Calu3 (cell line): ENCODE data around the gene EYA2. TPM values are rescaled to one million over a fixed set of nuclear protein-coding genes. Genes with fewer than 3 reads are reported as not detected.

Experiments
- BruUV-seq: library from RNA; stranded (reverse); fragments of 400-500 nt; replicated peaks from 2 replicates; lab custom pipeline; 2021; lab: Mats Ljungman, UMichigan
- CTCF ChIA-PET: fragments of 300-600 bp; sonication (Branson Sonifier 250); formaldehyde crosslinking; loops from one replicate; lab custom pipeline; 2022; ENCODE audit warnings: antibody characterized with exemption; lab: Charles Lee
- DNase-seq: peaks from one replicate; pipeline ENCODE4 v3.0.0; 2022
- H3K27ac Mint-ChIP-seq: one replicate; pipeline ENCODE4 v1.8.0; 2022; ENCODE audit warnings: mixed read lengths; ENCODE audit not compliant: unreplicated experiment
- H3K27me3 Mint-ChIP-seq: one replicate; pipeline ENCODE4 v1.8.0; 2022; ENCODE audit warnings: mixed read lengths; ENCODE audit not compliant: unreplicated experiment
- H3K36me3 Mint-ChIP-seq: one replicate; pipeline ENCODE4 v1.8.0; 2022; ENCODE audit warnings: mild to moderate bottlenecking, moderate library complexity, mixed read lengths; ENCODE audit not compliant: insufficient read depth, unreplicated experiment
- H3K4me1 Mint-ChIP-seq: one replicate; pipeline ENCODE4 v1.8.0; 2022; ENCODE audit warnings: mild to moderate bottlenecking, low read depth, mixed read lengths; ENCODE audit not compliant: unreplicated experiment
- H3K4me3 Mint-ChIP-seq: one replicate; pipeline ENCODE4 v1.8.0; 2022; ENCODE audit warnings: mild to moderate bottlenecking, low read depth, moderate library complexity, mixed read lengths; ENCODE audit not compliant: unreplicated experiment
- H3K9me3 Mint-ChIP-seq: one replicate; pipeline ENCODE4 v1.8.0; 2022; ENCODE audit warnings: low read depth, mixed read lengths; ENCODE audit not compliant: unreplicated experiment
- CTCF ChIP-seq: fragments of 200-600 bp; IDR thresholded peaks from one replicate; pipeline ENCODE4 v1.8.0; 2022; ENCODE audit warnings: antibody characterized with exemption; ENCODE audit not compliant: unreplicated experiment
- intact Hi-C: fragments of 100-400 bp; cut with micrococcal nuclease; formaldehyde crosslinking; loops from one replicate; pipeline ENCODE4 v1.10.0; 2022; ENCODE audit not compliant: unreplicated experiment
- total RNA-seq: library from RNA; stranded (reverse); gene quantifications from 2 replicates; pipeline ENCODE4 v1.2.3, GENCODE V29; 2022

EYA2 gene
- total RNA-seq, 1 experiment from 2014 or later, result 0.35 TPM

- intact Hi-C loops, result no loop called here
- BruUV-seq, result no TSS peak
- Mint-ChIP-seq H3K36me3 (no peaks in the 10 kb centered on the region), H3K4me1 (no peaks in the 10 kb centered on the region), H3K27me3 (no peaks in the 10 kb centered on the region), H3K9me3 (no peaks in the 10 kb centered on the region), H3K4me3 (no peak overlapping the region), H3K27ac (no peak overlapping the region)
- DNase-seq, result no peak
- CTCF ChIA-PET, result no interaction called here
- no peak for TF ChIP-seq CTCF
These were observed 223.1 kb downstream of the EYA2 start for GRCh38 chr20:47117773-47118172.

GRCh38 chr20:47118206-47118605, 223.6 kb downstream of the EYA2 start:
- no peak for TF ChIP-seq CTCF
- H3K4me3 Mint-ChIP-seq, result no peak overlapping the region
- BruUV-seq, result no TSS peak
- CTCF ChIA-PET, result no interaction called here
- H3K9me3 Mint-ChIP-seq, result no peaks in the 10 kb centered on the region
- H3K36me3 Mint-ChIP-seq, result no peaks in the 10 kb centered on the region
- intact Hi-C loops, result no loop called here
- no peaks in the 10 kb centered on the region for H3K27me3 Mint-ChIP-seq
- H3K4me1 Mint-ChIP-seq, result no peaks in the 10 kb centered on the region
- DNase-seq, result no peak
- H3K27ac Mint-ChIP-seq, result no peak overlapping the region

- no TSS peak for BruUV-seq
- CTCF ChIA-PET, result no interaction called here
- DNase-seq, result no peak
- no peak overlapping the region for H3K27ac Mint-ChIP-seq
- H3K27me3 Mint-ChIP-seq, result no peaks in the 10 kb centered on the region
- intact Hi-C loops, result no loop called here
- TF ChIP-seq CTCF, result no peak
- no peaks in the 10 kb centered on the region for H3K36me3 Mint-ChIP-seq
- H3K4me1 Mint-ChIP-seq, result no peaks in the 10 kb centered on the region
- H3K9me3 Mint-ChIP-seq, result no peaks in the 10 kb centered on the region
- no peak overlapping the region for H3K4me3 Mint-ChIP-seq
These were observed 224.0 kb downstream of the EYA2 start for GRCh38 chr20:47118641-47119040.

GRCh38 chr20:47120346-47120936, 225.8 kb downstream of the EYA2 start:
- H3K27ac Mint-ChIP-seq, result no peak overlapping the region
- no TSS peak for BruUV-seq

More at GRCh38 chr20:47120346-47120936, 225.8 kb downstream of the EYA2 start:
- intact Hi-C loops, result no loop called here
- TF ChIP-seq CTCF, result no peak
- DNase-seq, result no peak
- H3K4me3 Mint-ChIP-seq, result no peak overlapping the region
- H3K9me3 Mint-ChIP-seq, result no peaks in the 10 kb centered on the region
- CTCF ChIA-PET, result interaction anchor here (0.5 kb wide), 1 partner anchor 256 kb away, joined by 3 read pairs; no protein-coding TSS in a partner anchor
- H3K36me3 Mint-ChIP-seq, result peaks cover 8% of the 10 kb centered on the region
- H3K4me1 Mint-ChIP-seq, result peaks cover 17% of the 10 kb centered on the region
- H3K27me3 Mint-ChIP-seq, result no peaks in the 10 kb centered on the region
